A549 (cell line): ENCODE results near the gene TAAR9. TPM values are rescaled to one million over a fixed set of nuclear protein-coding genes. Genes with fewer than 3 reads are reported as not detected.
A peak's percentile ranks its signal among the peaks of the same experiment; 100 is the strongest.

Source experiments
- ATAC-seq, 2 experiments: fragments of 200-7000 bp in 1 of 2; fragments of >200 bp in 1 of 2; cut with Nextera tagmentation in 1 of 2; cut with Tn5 transposase in 1 of 2; 3 replicates each; pipeline versions ENCODE4 v1.8.0 to v1.9.1; 2018 to 2020; ENCODE audit warnings: mild to moderate bottlenecking in 1 of 2, moderate library complexity in 1 of 2
- CTCF ChIA-PET: fragments of 300-600 bp; sonication (Branson Sonifier 250); formaldehyde crosslinking; extraction: SDS; loops from one replicate; lab custom pipeline; 2021; ENCODE audit warnings: antibody characterized with exemption, inconsistent platforms; lab: Yijun Ruan, JAX
- POLR2A ChIA-PET: fragments of 350-600 bp; formaldehyde crosslinking; extraction: SDS; loops from one replicate; lab custom pipeline; 2021; ENCODE audit warnings: antibody characterized with exemption, inconsistent platforms; lab: Yijun Ruan, JAX
- DNase-seq, 2 experiments: peaks; one replicate each; pipeline versions ENCODE4 v3.0.0 to v3.0.0-alpha.2; 2011 to 2016; ENCODE audit warnings: low read depth in 1 of 2, low spot score in 1 of 2
- FAIRE-seq: peaks from 2 replicates; lab custom pipeline; 2011; peaks lifted over from hg19 to GRCh38; lab: Jason Lieb, UNC
- H3K27ac ChIP-seq, 2 experiments: fragments of >200 bp; sonication (Bioruptor Twin); formaldehyde crosslinking; 3 replicates each; pipeline ENCODE4 v1.5.1; 2016 to 2017
- H3K4me1 ChIP-seq: fragments of >200 bp; sonication (Bioruptor Twin); formaldehyde crosslinking; 3 replicates; pipeline ENCODE4 v1.6.1; 2016
- H3K4me2 ChIP-seq: fragments of >200 bp; sonication (Bioruptor Twin); formaldehyde crosslinking; 3 replicates; pipeline ENCODE4 v1.6.1; 2016
- H3K4me3 ChIP-seq: fragments of >200 bp; sonication (Bioruptor Twin); formaldehyde crosslinking; 3 replicates; pipeline ENCODE4 v1.5.1; 2016
- H3K9me3 ChIP-seq: fragments of >200 bp; sonication (Bioruptor Twin); formaldehyde crosslinking; 3 replicates; pipeline ENCODE4 v1.6.1; 2016
- BHLHE40 ChIP-seq: IDR thresholded peaks from 2 replicates; pipeline ENCODE4 v1.6.1; 2012; ENCODE audit warnings: low read depth, low read length, inconsistent platforms
- CBX2 ChIP-seq: fragments of 200-600 bp; sonication (generic); IDR thresholded peaks from 2 replicates; pipeline ENCODE4 v1.6.1; 2016; ENCODE audit warnings: low read depth, mild to moderate bottlenecking, borderline replicate concordance
- CBX8 ChIP-seq: fragments of 200-600 bp; sonication (generic); IDR thresholded peaks from 2 replicates; pipeline ENCODE4 v1.6.1; 2016
- CEBPB ChIP-seq, 2 experiments: fragments of >200 bp in 1 of 2; sonication (Bioruptor Twin) in 1 of 2; formaldehyde crosslinking in 1 of 2; IDR thresholded peaks; 2 replicates each; pipeline ENCODE4 v1.6.1; 2012 to 2016
- CHD2 ChIP-seq: fragments of 150-350 bp; IDR thresholded peaks from 2 replicates; pipeline ENCODE4 v1.6.1; 2014; ENCODE audit warnings: low read length; ENCODE audit not compliant: partially characterized antibody
- E2F6 ChIP-seq: IDR thresholded peaks from 2 replicates; pipeline ENCODE4 v1.6.1; 2012; ENCODE audit warnings: low read depth, borderline replicate concordance
- EHF ChIP-seq: fragments of 250-450 bp; sonication (Bioruptor Pico); IDR thresholded peaks from 2 replicates; pipeline ENCODE4 v1.5.0; 2020; ENCODE audit warnings: mild to moderate bottlenecking
- FOSB ChIP-seq: fragments of 250-450 bp; sonication (Bioruptor Pico); IDR thresholded peaks from 2 replicates; pipeline ENCODE4 v1.5.0; 2020; ENCODE audit warnings: mild to moderate bottlenecking, moderate library complexity
- FOSL2 ChIP-seq, 2 experiments: fragments of 450-650 bp in 1 of 2; fragments of >200 bp in 1 of 2; sonication (Bioruptor Twin) in 1 of 2; formaldehyde crosslinking; IDR thresholded peaks; 2 replicates each; pipeline versions ENCODE4 v1.5.0 to v1.6.1; 2016 to 2020; ENCODE audit warnings: mild to moderate bottlenecking in 1 of 2, moderate library complexity in 1 of 2
- HMGXB4 ChIP-seq: fragments of 250-450 bp; sonication (Bioruptor Pico); IDR thresholded peaks from 2 replicates; pipeline ENCODE4 v1.5.0; 2021; ENCODE audit warnings: mild to moderate bottlenecking, moderate library complexity, borderline replicate concordance
- HOXB13 ChIP-seq: fragments of 250-450 bp; sonication (Bioruptor Pico); IDR thresholded peaks from 2 replicates; pipeline ENCODE4 v1.5.0; 2020; ENCODE audit warnings: low read depth, mild to moderate bottlenecking, moderate library complexity
- JUN ChIP-seq, 2 experiments: fragments of >200 bp; sonication (Bioruptor Twin); formaldehyde crosslinking; IDR thresholded peaks; 2 replicates in 1 of 2; 3 replicates in 1 of 2; pipeline ENCODE4 v1.6.1; 2016 to 2017
- JUNB ChIP-seq: fragments of >200 bp; sonication (Bioruptor Twin); formaldehyde crosslinking; IDR thresholded peaks from 2 replicates; pipeline ENCODE4 v1.6.1; 2016
- KDM1A ChIP-seq: fragments of 200-600 bp; sonication (generic); IDR thresholded peaks from 2 replicates; pipeline ENCODE4 v1.6.1; 2016; ENCODE audit warnings: low read depth, mild to moderate bottlenecking
- KDM5A ChIP-seq: fragments of 200-600 bp; sonication (generic); IDR thresholded peaks from 2 replicates; pipeline ENCODE4 v1.6.1; 2016; ENCODE audit warnings: antibody characterized with exemption, mild to moderate bottlenecking
- MAFK ChIP-seq: fragments of 450-650 bp; IDR thresholded peaks from 2 replicates; pipeline ENCODE4 v1.6.1; 2014; ENCODE audit not compliant: partially characterized antibody
- MAX ChIP-seq: IDR thresholded peaks from 2 replicates; pipeline ENCODE4 v1.6.1; 2012
- MYC ChIP-seq: IDR thresholded peaks from 2 replicates; pipeline ENCODE4 v1.6.1; 2012; ENCODE audit warnings: mild to moderate bottlenecking, inconsistent platforms, low read length, improper control_type of control experiment, borderline replicate concordance
- NPAS2 ChIP-seq: fragments of 250-450 bp; sonication (Bioruptor Pico); IDR thresholded peaks from 2 replicates; pipeline ENCODE4 v1.8.0; 2022; ENCODE audit warnings: mild to moderate bottlenecking, moderate library complexity, borderline replicate concordance
- PBX3 ChIP-seq: IDR thresholded peaks from 2 replicates; pipeline ENCODE4 v1.6.1; 2012
- PHF8 ChIP-seq: fragments of 200-600 bp; sonication (generic); IDR thresholded peaks from 2 replicates; pipeline ENCODE4 v1.6.1; 2016; ENCODE audit warnings: low read depth, mild to moderate bottlenecking, antibody characterized with exemption, moderate library complexity, borderline replicate concordance
- RAD21 ChIP-seq, 2 experiments: fragments of >200 bp in 1 of 2; sonication (Bioruptor Twin) in 1 of 2; formaldehyde crosslinking in 1 of 2; IDR thresholded peaks in 1 of 2; conservative IDR thresholded peaks in 1 of 2; 2 replicates in 1 of 2; 3 replicates in 1 of 2; pipeline ENCODE4 v1.6.1; 2012 to 2018; ENCODE audit warnings: inconsistent platforms in 1 of 2
- RARB ChIP-seq: fragments of 250-450 bp; sonication (Bioruptor Pico); IDR thresholded peaks from 2 replicates; pipeline ENCODE4 v1.8.0; 2021; ENCODE audit warnings: mild to moderate bottlenecking, moderate library complexity
- RNF2 ChIP-seq: fragments of 200-600 bp; sonication (generic); IDR thresholded peaks from 2 replicates; pipeline ENCODE4 v1.6.1; 2016; ENCODE audit warnings: low read depth, mild to moderate bottlenecking, antibody characterized with exemption, moderate library complexity, borderline replicate concordance
- TP53 ChIP-seq: fragments of 250-450 bp; sonication (Bioruptor Pico); IDR thresholded peaks from 2 replicates; pipeline ENCODE4 v1.5.0; 2021; ENCODE audit warnings: mild to moderate bottlenecking, moderate library complexity
- USF2 ChIP-seq: fragments of 450-650 bp; IDR thresholded peaks from 2 replicates; pipeline ENCODE4 v1.6.1; 2014; ENCODE audit warnings: antibody characterized with exemption
- ZNF302 ChIP-seq: fragments of 250-450 bp; sonication (Bioruptor Pico); IDR thresholded peaks from 2 replicates; pipeline ENCODE4 v1.9.0; 2021; ENCODE audit warnings: inconsistent platforms, mild to moderate bottlenecking, moderate library complexity
- WGBS: methylation state at CpG from one replicate; pipeline ENCODE4 v1.1.6; 2017; ENCODE audit errors: missing lambda C conversion rate; 5-methylcytosine and 5-hydroxymethylcytosine counted together
- polyA plus RNA-seq, 4 experiments: library from polyadenylated mRNA; depleted of rRNA in 3 of 4; stranded (reverse); fragments of >200 nt; fragmentation: RNase III in 1 of 4; extraction: RNeasy Plus Mini Kit Qiagen cat#74134 plus additional on column Dnase treatment in 1 of 4; gene quantifications; 2 replicates in 3 of 4; 3 replicates in 1 of 4; pipeline ENCODE4 v1.2.3, GENCODE V29; 2011 to 2017

Gene TAAR9
- polyA plus RNA-seq, 2 of the 4 experiments (the other 2 are of a cell fraction) = not detected

DNA sequence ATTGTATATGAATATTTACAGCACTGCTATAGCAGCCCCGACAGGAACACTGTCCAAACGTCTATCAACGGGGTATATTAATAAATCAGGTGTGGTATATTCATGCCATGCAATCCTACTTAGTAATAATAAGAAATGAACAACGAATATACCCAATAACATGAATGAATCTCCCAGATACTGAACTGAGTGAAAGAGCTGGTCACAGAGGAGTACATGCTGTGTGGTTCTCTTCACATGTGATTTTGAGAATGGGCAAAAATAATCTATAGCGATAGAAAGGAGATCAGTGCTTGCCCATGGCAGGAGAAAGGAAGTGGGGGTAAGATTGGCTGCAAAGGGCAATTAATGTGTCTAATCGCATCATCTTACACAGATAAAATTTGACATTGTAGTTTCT lies 28.3 kb downstream of the TAAR9 start:
- H3K27ac ChIP-seq = no peak overlapping the region
- DNase-seq (no peak), FAIRE-seq (no peak), ATAC-seq (no peak)
- POLR2A ChIA-PET = no interaction called here
- H3K4me2 ChIP-seq = no peak overlapping the region
- CTCF ChIA-PET = no interaction called here
- no peaks in the 10 kb centered on the region for H3K4me1 ChIP-seq
- WGBS = 59% methylated on average over 6 of the region's 6 CpGs
- H3K4me3 ChIP-seq = no peak overlapping the region
- H3K9me3 ChIP-seq = no peaks in the 10 kb centered on the region
- TF ChIP-seq RAD21 (conservative IDR thresholded peaks at IDR 0.05 in 1 of 2, IDR thresholded peaks at IDR 0.05 in 1 of 2) (no peak), CEBPB (IDR thresholded peaks at IDR 0.05) (no peak), BHLHE40 (no peak), CHD2 (no peak), RNF2 (peak; percentile 77; the same call in 1 of the 2 replicates), RARB (CRISPR knock-in tag) (no peak), CBX8 (peak; percentile 95)

DNA sequence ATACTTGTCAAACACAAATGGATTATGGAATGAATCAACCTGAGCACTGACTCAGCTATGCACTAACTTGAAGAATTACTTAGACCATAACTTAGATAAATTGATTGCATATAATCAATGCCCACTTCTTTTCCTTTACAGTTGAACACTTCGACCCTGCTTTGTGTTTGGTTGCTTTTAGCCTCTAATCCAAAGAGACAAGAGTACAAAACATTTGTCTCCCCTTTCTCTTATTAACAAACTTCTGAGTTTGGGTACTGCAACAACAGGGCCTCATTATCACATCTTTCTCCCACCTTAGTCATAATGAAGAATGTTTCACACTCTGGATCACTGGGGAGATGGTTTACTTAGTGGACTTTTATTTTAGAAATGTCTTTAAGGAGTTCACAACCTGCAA lies 29.5 kb downstream of the TAAR9 start:
- CTCF ChIA-PET = no interaction called here
- ATAC-seq (no peak), FAIRE-seq (no peak), DNase-seq (no peak)
- POLR2A ChIA-PET = no interaction called here
- WGBS = 10% methylated on average over 1 of the region's 1 CpG
- Histone ChIP-seq H3K4me2 (no peak overlapping the region), H3K27ac (no peak overlapping the region), H3K4me1 (no peaks in the 10 kb centered on the region), H3K9me3 (no peaks in the 10 kb centered on the region), H3K4me3 (no peak overlapping the region)
- TF ChIP-seq MAFK = no peak
- no peak for TF ChIP-seq HOXB13
- no peak for TF ChIP-seq USF2
- no peak for TF ChIP-seq PBX3
- no peak for TF ChIP-seq FOSB (CRISPR knock-in tag)
- TF ChIP-seq FOSL2 (IDR thresholded peaks at IDR 0.05) = no peak
- no peak for TF ChIP-seq FOSL2 (CRISPR knock-in tag; IDR thresholded peaks at IDR 0.05)
- no peak for TF ChIP-seq CEBPB (IDR thresholded peaks at IDR 0.05)
- no peak for TF ChIP-seq KDM1A
- TF ChIP-seq MAX = no peak
- no peak for TF ChIP-seq ZNF302 (CRISPR knock-in tag)
- TF ChIP-seq NPAS2 (CRISPR knock-in tag) = no peak
- no peak for TF ChIP-seq CBX2
- TF ChIP-seq TP53 (CRISPR knock-in tag) = no peak
- no peak for TF ChIP-seq JUNB
- TF ChIP-seq JUN (IDR thresholded peaks at IDR 0.05) = no peak
- TF ChIP-seq RARB (CRISPR knock-in tag) = no peak
- TF ChIP-seq BHLHE40 = no peak
- no peak for TF ChIP-seq MYC
- TF ChIP-seq E2F6 = no peak

- TF ChIP-seq EHF (no peak), CBX8 (no peak), MAX (no peak), PHF8 (no peak), HMGXB4 (CRISPR knock-in tag) (no peak), PBX3 (no peak), KDM5A (no peak)
- TF ChIP-seq, all 56 proteins: peak for 0
- 25% methylated on average over 6 of the region's 6 CpGs for WGBS
- ATAC-seq (no peak), FAIRE-seq (no peak), DNase-seq (no peak)
- Histone ChIP-seq H3K9me3 (no peaks in the 10 kb centered on the region), H3K4me1 (no peaks in the 10 kb centered on the region), H3K4me3 (no peak overlapping the region), H3K4me2 (no peak overlapping the region), H3K27ac (no peak overlapping the region)
- POLR2A ChIA-PET = no interaction called here
- CTCF ChIA-PET = no interaction called here
Measured at GRCh38 chr6:132568611-132569010, 30.5 kb downstream of the TAAR9 start.
